Gastrocnemius medialis (tissue), 4 donors: ENCODE measurements around the gene PRR12. TPM values are rescaled to one million over a fixed set of nuclear protein-coding genes. Genes with fewer than 3 reads are reported as not detected.
A peak's percentile ranks its signal among the peaks of the same experiment; 100 is the strongest.

Experiments
- ATAC-seq, 2 donors: fragments of 150-250 bp; one replicate each; pipeline ENCODE4 v1.9.1; 2016
- DNase-seq, 2 donors: peaks; one replicate each; pipeline ENCODE4 v3.0.0-alpha.2; 2019
- H3K27ac ChIP-seq, 4 donors: fragments of 200-600 bp; sonication (generic); 1 replicate in 1 of 4; 2 replicates in 3 of 4; pipeline ENCODE4 v1.5.1; 2016 to 2018; ENCODE audit warnings: mild to moderate bottlenecking in 2 of 4, moderate library complexity in 1 of 4
- H3K27me3 ChIP-seq, 3 donors: fragments of 200-600 bp; sonication (generic) in 2 of 3; 1 replicate in 1 of 3; 2 replicates in 2 of 3; pipeline versions ENCODE4 v1.5.1 to v1.6.0; 2016 to 2019; ENCODE audit warnings: mild to moderate bottlenecking in 1 of 3, moderate library complexity in 1 of 3
- H3K36me3 ChIP-seq, 2 donors: fragments of 200-600 bp; sonication (generic) in 1 of 2; one replicate each; pipeline ENCODE4 v1.5.1; 2017 to 2018
- H3K4me1 ChIP-seq, 2 donors: fragments of 200-600 bp; sonication (generic) in 1 of 2; one replicate each; pipeline ENCODE4 v1.5.1; 2016 to 2017; ENCODE audit warnings: mild to moderate bottlenecking in 2 of 2
- H3K4me3 ChIP-seq, 4 donors: fragments of 200-600 bp; sonication (generic) in 3 of 4; 1 replicate in 1 of 4; 2 replicates in 3 of 4; pipeline ENCODE4 v1.5.1; 2016 to 2019; ENCODE audit warnings: mild to moderate bottlenecking in 2 of 4
- H3K9me3 ChIP-seq, 3 donors: fragments of 200-600 bp; sonication (generic) in 2 of 3; 1 replicate in 1 of 3; 2 replicates in 2 of 3; pipeline ENCODE4 v1.5.1; 2016 to 2019
- CTCF ChIP-seq, 5 experiments: fragments of 450-650 bp in 3 of 5; fragments of 200-600 bp in 2 of 5; sonication (generic) in 2 of 5; IDR thresholded peaks in 4 of 5; conservative IDR thresholded peaks in 1 of 5; 1 replicate in 4 of 5; 2 replicates in 1 of 5; pipeline ENCODE4 v1.5.1; 2016 to 2019; ENCODE audit warnings: antibody characterized with exemption in 5 of 5, mild to moderate bottlenecking in 3 of 5, moderate library complexity in 3 of 5
- POLR2A ChIP-seq, 2 donors: fragments of 450-650 bp; IDR thresholded peaks; one replicate each; pipeline ENCODE4 v1.6.1; 2017; ENCODE audit warnings: antibody characterized with exemption in 2 of 2, mild to moderate bottlenecking in 2 of 2, moderate library complexity in 2 of 2
- in situ Hi-C, 4 donors: fragments of 200-750 bp; cut with MboI; loops; one replicate each; pipeline versions ENCODE4 v1.15.0 to v1.8.0; 2017; ENCODE audit warnings: low sequenced_read_pairs in 4 of 4
- intact Hi-C: fragments of 100-400 bp; cut with DNase I; formaldehyde crosslinking; loops from one replicate; pipeline ENCODE4 v1.15.1; 2023; ENCODE audit warnings: low total_unique reads
- total RNA-seq, 4 donors: library from RNA; depleted of rRNA; stranded (reverse); fragments of >200 nt; gene quantifications; one replicate each; pipeline versions ENCODE4 v1.1.0 to v1.2.3, GENCODE V29; 2016

PRR12 gene
- total RNA-seq, 4 donors from 2014 or later: 3.4 to 7.7 (median 3.8) TPM

DNA sequence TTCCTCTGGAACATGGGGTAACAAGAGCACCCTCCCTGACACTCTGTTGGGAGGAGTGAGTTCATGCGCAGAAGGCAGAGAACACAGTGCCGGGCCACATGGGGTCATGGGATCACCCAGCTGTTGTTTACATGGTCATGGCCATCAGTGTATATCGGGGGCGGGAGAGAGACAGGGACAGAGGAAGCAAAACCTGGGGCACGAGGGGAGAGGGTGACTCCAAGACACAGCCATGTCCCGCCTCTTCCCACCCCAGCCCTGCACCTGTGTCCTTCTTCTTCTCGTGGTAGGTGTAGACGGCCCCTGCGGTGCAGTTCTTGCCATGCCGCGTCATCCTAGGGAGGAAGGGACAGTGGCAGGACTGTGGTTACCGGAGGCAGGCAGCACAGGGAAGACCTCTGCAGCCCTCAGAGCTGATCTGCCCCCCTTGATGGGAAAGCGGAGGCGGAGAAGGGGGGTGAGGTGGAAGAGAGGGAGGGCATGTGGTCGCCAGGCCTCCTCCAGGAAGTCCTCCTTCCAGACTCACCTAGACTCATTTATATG, 30.6 kb upstream of the PRR12 start:
- peak; percentile 76 to 87 for ATAC-seq
- DNase-seq: peak; percentile 83 to 89
- H3K27me3 ChIP-seq: no peaks in the 10 kb centered on the region
- H3K36me3 ChIP-seq: peaks cover 0 to 33% of the 10 kb centered on the region in 2 donors
- no peaks in the 10 kb centered on the region for H3K9me3 ChIP-seq
- peak overlapping the region; percentile 17 to 34 (median 26) for H3K4me3 ChIP-seq
- TF ChIP-seq CTCF (IDR thresholded peaks at IDR 0.05 in 4 of 5, conservative IDR thresholded peaks at IDR 0.05 in 1 of 5) (no peak), POLR2A (IDR thresholded peaks at IDR 0.05) (peak; percentile 34 to 64)
- peaks cover 43 to 46% of the 10 kb centered on the region in 2 donors for H3K4me1 ChIP-seq
- H3K27ac ChIP-seq: peak overlapping the region; percentile 87 to 93 (median 90)
- in situ Hi-C loops (no loop called here), intact Hi-C loops (no loop called here)

- no peak overlapping the region for H3K4me3 ChIP-seq
- no peak for TF ChIP-seq CTCF (IDR thresholded peaks at IDR 0.05 in 4 of 5, conservative IDR thresholded peaks at IDR 0.05 in 1 of 5)
- TF ChIP-seq POLR2A (IDR thresholded peaks at IDR 0.05): no peak
- ATAC-seq (no peak), DNase-seq (no peak)
- no peaks in the 10 kb centered on the region for H3K9me3 ChIP-seq
- no peaks in the 10 kb centered on the region for H3K36me3 ChIP-seq
- peaks cover 52 to 64% of the 10 kb centered on the region in 2 donors for H3K4me1 ChIP-seq
- in situ Hi-C loops: no loop called here
- intact Hi-C loops: no loop called here
- H3K27ac ChIP-seq: peak overlapping the region; percentile 87 to 93 (median 90)
- no peaks in the 10 kb centered on the region for H3K27me3 ChIP-seq
Measured at GRCh38 chr19:49564616-49565045, 26.4 kb upstream of the PRR12 start.

DNA sequence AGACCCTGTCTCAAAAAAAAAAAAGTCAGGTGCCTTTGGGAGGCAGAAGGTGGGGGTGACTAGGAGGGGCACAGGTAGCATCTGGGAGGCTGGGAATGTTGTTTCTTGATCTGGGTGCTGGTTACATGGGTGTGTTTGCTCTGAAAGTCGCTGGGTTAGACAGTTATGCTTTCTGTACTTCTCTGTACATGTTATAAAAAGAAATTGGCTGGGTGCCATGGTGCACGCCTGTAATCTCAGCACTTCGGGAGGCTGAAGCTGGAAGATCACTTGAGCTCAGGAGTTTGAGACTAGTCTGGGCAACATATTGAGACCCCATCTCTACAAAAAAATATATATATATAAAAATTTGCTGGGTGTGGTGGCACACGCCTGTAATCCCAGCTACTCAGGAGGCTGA, 25.7 kb upstream of the PRR12 start:
- no peaks in the 10 kb centered on the region for H3K36me3 ChIP-seq
- H3K4me3 ChIP-seq: no peak overlapping the region
- peak; percentile 56 to 59 for DNase-seq
- H3K27ac ChIP-seq: peak overlapping the region; percentile 87 to 93 (median 90)
- peaks cover 50 to 58% of the 10 kb centered on the region in 2 donors for H3K4me1 ChIP-seq
- TF ChIP-seq POLR2A (IDR thresholded peaks at IDR 0.05) (no peak), CTCF (IDR thresholded peaks at IDR 0.05 in 4 of 5, conservative IDR thresholded peaks at IDR 0.05 in 1 of 5) (no peak)
- intact Hi-C loops (no loop called here), in situ Hi-C loops (no loop called here)
- H3K9me3 ChIP-seq: no peaks in the 10 kb centered on the region
- no peaks in the 10 kb centered on the region for H3K27me3 ChIP-seq
- ATAC-seq: no peak

- Histone ChIP-seq H3K4me1 (peaks cover 50 to 59% of the 10 kb centered on the region in 2 donors), H3K9me3 (no peaks in the 10 kb centered on the region), H3K27me3 (no peaks in the 10 kb centered on the region), H3K36me3 (no peaks in the 10 kb centered on the region), H3K27ac (peak overlapping the region in 2 of 4 donors; percentile 87 to 89), H3K4me3 (no peak overlapping the region)
- in situ Hi-C loops: no loop called here
- no peak for ATAC-seq
- no peak for DNase-seq
- TF ChIP-seq CTCF (IDR thresholded peaks at IDR 0.05 in 4 of 5, conservative IDR thresholded peaks at IDR 0.05 in 1 of 5): no peak
- TF ChIP-seq POLR2A (IDR thresholded peaks at IDR 0.05): no peak
- intact Hi-C loops: no loop called here
Measured at GRCh38 chr19:49566302-49566701, 24.7 kb upstream of the PRR12 start.
